NCI-H226 (cell line): ENCODE measurements around the gene ZYG11B.
A peak's percentile ranks its signal among the peaks of the same experiment; 100 is the strongest.
"Not testable (repeated sequence)": the region's sequence is repeated elsewhere in the genome, so short reads cannot be mapped to it uniquely, and the experiment has no call there.

ENCODE experiments used
- DNase-seq: peaks from one replicate; pipeline ENCODE4 v3.0.0-alpha.2; 2015

ZYG11B gene

GRCh38 chr1:52707927-52708655, 18.2 kb upstream of the ZYG11B start:
- DNase-seq: peak; percentile 98

GRCh38 chr1:52709016-52709415, 17.2 kb upstream of the ZYG11B start:
- DNase-seq: peak; percentile 24

GRCh38 chr1:52713590-52713989, 12.7 kb upstream of the ZYG11B start:
- no peak for DNase-seq

- DNase-seq: not testable (repeated sequence)
These were observed 11.0 kb upstream of the ZYG11B start for GRCh38 chr1:52715296-52715695.

- DNase-seq: no peak
These were observed 3.0 kb upstream of the ZYG11B start for GRCh38 chr1:52723260-52723659.

GRCh38 chr1:52725903-52726264, 369 bp upstream of the ZYG11B start:
- no peak for DNase-seq

GRCh38 chr1:52727114-52727586, 897 bp downstream of the ZYG11B start:
- DNase-seq: no peak

GRCh38 chr1:52727956-52728656, 1.9 kb downstream of the ZYG11B start:
- DNase-seq: no peak

GRCh38 chr1:52733368-52733767, 7.1 kb downstream of the ZYG11B start:
- DNase-seq: no peak

- DNase-seq: not testable (repeated sequence)
These were observed 9.1 kb downstream of the ZYG11B start for GRCh38 chr1:52735371-52735770.

GRCh38 chr1:52738148-52738547, 11.9 kb downstream of the ZYG11B start:
- DNase-seq: no peak

- no peak for DNase-seq
These were observed 12.6 kb downstream of the ZYG11B start for GRCh38 chr1:52738893-52739292.

GRCh38 chr1:52739699-52740467, 13.6 kb downstream of the ZYG11B start:
- DNase-seq: no peak

- DNase-seq: no peak
These were observed 15.0 kb downstream of the ZYG11B start for GRCh38 chr1:52741259-52741658.

- no peak for DNase-seq
These were observed 19.9 kb downstream of the ZYG11B start for GRCh38 chr1:52746189-52746588.

GRCh38 chr1:52747450-52747849, 21.2 kb downstream of the ZYG11B start:
- no peak for DNase-seq

- no peak for DNase-seq
These were observed 21.9 kb downstream of the ZYG11B start for GRCh38 chr1:52748119-52748518.

- not testable (repeated sequence) for DNase-seq
These were observed 23.2 kb downstream of the ZYG11B start for GRCh38 chr1:52749496-52749895.

- DNase-seq: not testable (repeated sequence)
These were observed 23.9 kb downstream of the ZYG11B start for GRCh38 chr1:52750139-52750538.

GRCh38 chr1:52751589-52752483, 25.6 kb downstream of the ZYG11B start:
- DNase-seq: peak; percentile 63

GRCh38 chr1:52752484-52752826, 26.2 kb downstream of the ZYG11B start:
- peak; percentile 1 for DNase-seq

- no peak for DNase-seq
These were observed 26.9 kb downstream of the ZYG11B start for GRCh38 chr1:52753169-52753568.

- DNase-seq: no peak
These were observed 29.8 kb downstream of the ZYG11B start for GRCh38 chr1:52756020-52756419.
